OCI-LY1 (cell line): ENCODE measurements around the gene METRN.
A peak's percentile ranks its signal among the peaks of the same experiment; 100 is the strongest.

ENCODE experiments used
- H2AFZ ChIP-seq: fragments of 200-600 bp; sonication (generic), shearing (Covaris generic); 2 replicates; pipeline ENCODE4 v1.6.0; 2014; ENCODE audit warnings: antibody characterized with exemption, mild to moderate bottlenecking, low read length
- H3F3A ChIP-seq: fragments of 200-600 bp; sonication (generic), shearing (Covaris generic); 2 replicates; pipeline ENCODE4 v1.6.0; 2014; ENCODE audit warnings: mild to moderate bottlenecking, antibody characterized with exemption, low read length, moderate library complexity; ENCODE audit not compliant: insufficient read depth
- H3K27ac ChIP-seq: fragments of 200-600 bp; sonication (generic); 2 replicates; pipeline ENCODE4 v1.5.1; 2014; ENCODE audit warnings: low read length, mixed run types, mild to moderate bottlenecking, low read depth; ENCODE audit not compliant: poor library complexity, severe bottlenecking
- H3K27me3 ChIP-seq: fragments of 200-600 bp; sonication (generic); 2 replicates; pipeline ENCODE4 v1.6.0; 2014; ENCODE audit warnings: antibody characterized with exemption, mild to moderate bottlenecking, low read length, moderate library complexity; ENCODE audit not compliant: insufficient read depth
- H3K36me3 ChIP-seq: fragments of 200-600 bp; sonication (generic); 2 replicates; pipeline ENCODE4 v1.6.1; 2014; ENCODE audit warnings: mild to moderate bottlenecking, antibody characterized with exemption, low read length, moderate library complexity, mixed read lengths; ENCODE audit not compliant: insufficient read depth
- H3K4me1 ChIP-seq: fragments of 200-600 bp; sonication (generic); 2 replicates; pipeline ENCODE4 v1.5.1; 2014; ENCODE audit warnings: mild to moderate bottlenecking, low read length, moderate library complexity; ENCODE audit not compliant: insufficient read depth, severe bottlenecking
- H3K4me2 ChIP-seq: fragments of 200-600 bp; sonication (generic), shearing (Covaris generic); 2 replicates; pipeline ENCODE4 v1.6.1; 2014; ENCODE audit warnings: low read length
- H3K4me3 ChIP-seq: fragments of 200-600 bp; sonication (generic); 2 replicates; pipeline ENCODE4 v1.5.1; 2014; ENCODE audit warnings: low read length, low read depth, mild to moderate bottlenecking, mixed read lengths; ENCODE audit not compliant: poor library complexity, severe bottlenecking
- H3K79me2 ChIP-seq: fragments of 200-600 bp; shearing (Covaris generic); 2 replicates; pipeline ENCODE4 v1.6.1; 2016; ENCODE audit warnings: mixed run types, low read length, mixed read lengths; ENCODE audit not compliant: insufficient read depth
- H3K9ac ChIP-seq: fragments of 200-600 bp; sonication (generic), shearing (Covaris generic); 2 replicates; pipeline ENCODE4 v1.6.1; 2014; ENCODE audit warnings: mild to moderate bottlenecking, low read length, mixed read lengths
- H3K9me2 ChIP-seq: fragments of 200-600 bp; sonication (generic), shearing (Covaris generic); 2 replicates; pipeline ENCODE4 v1.6.1; 2014; ENCODE audit warnings: low read depth, mild to moderate bottlenecking, low read length, mixed read lengths
- H3K9me3 ChIP-seq: fragments of 200-600 bp; shearing (Covaris generic); 2 replicates; pipeline ENCODE4 v1.6.1; 2014; ENCODE audit warnings: low read length, mixed read lengths
- H4K20me1 ChIP-seq: fragments of 200-600 bp; sonication (generic), shearing (Covaris generic); 2 replicates; pipeline ENCODE4 v1.6.0; 2016; ENCODE audit warnings: mild to moderate bottlenecking, low read length; ENCODE audit not compliant: insufficient read depth
- CTCF ChIP-seq: fragments of 200-600 bp; sonication (generic), shearing (Covaris generic); IDR thresholded peaks from 2 replicates; pipeline ENCODE4 v1.5.1; 2017; ENCODE audit warnings: mild to moderate bottlenecking, antibody characterized with exemption, low read length, moderate library complexity, mixed read lengths
- EZH2 ChIP-seq: fragments of 200-600 bp; sonication (generic), shearing (Covaris generic); IDR thresholded peaks from 2 replicates; pipeline ENCODE4 v1.8.0; 2017; ENCODE audit warnings: borderline replicate concordance, mixed run types, mild to moderate bottlenecking, antibody characterized with exemption, low read length, moderate library complexity, mixed read lengths

Gene METRN

GRCh38 chr16:694863-695354 is 20.0 kb upstream of the METRN start:
- no peaks in the 10 kb centered on the region for H4K20me1 ChIP-seq
- no peak overlapping the region for H2AFZ ChIP-seq
- H3K4me1 ChIP-seq, result peaks cover 26% of the 10 kb centered on the region
- no peaks in the 10 kb centered on the region for H3K9me2 ChIP-seq
- no peaks in the 10 kb centered on the region for H3F3A ChIP-seq
- no peaks in the 10 kb centered on the region for H3K79me2 ChIP-seq
- no peaks in the 10 kb centered on the region for H3K9me3 ChIP-seq
- no peaks in the 10 kb centered on the region; the same call in 1 of the 2 replicates for H3K27me3 ChIP-seq
- peak overlapping the region; percentile 70 for H3K4me3 ChIP-seq
- H3K27ac ChIP-seq, result no peak overlapping the region
- H3K9ac ChIP-seq, result peak overlapping the region; percentile 67
- H3K36me3 ChIP-seq, result no peaks in the 10 kb centered on the region
- peak overlapping the region; percentile 94 for H3K4me2 ChIP-seq
- no peak for TF ChIP-seq EZH2
- no peak for TF ChIP-seq CTCF

- Histone ChIP-seq H3K79me2 (no peaks in the 10 kb centered on the region), H2AFZ (no peak overlapping the region), H3K27me3 (no peaks in the 10 kb centered on the region; the same call in 1 of the 2 replicates), H3K27ac (no peak overlapping the region), H3K4me2 (peak overlapping the region; percentile 86), H3F3A (no peaks in the 10 kb centered on the region), H3K9me3 (no peaks in the 10 kb centered on the region), H3K36me3 (no peaks in the 10 kb centered on the region), H4K20me1 (no peaks in the 10 kb centered on the region), H3K9ac (peak overlapping the region; percentile 67; the same call in 1 of the 2 replicates), H3K4me3 (peak overlapping the region; percentile 70), H3K4me1 (peaks cover 23% of the 10 kb centered on the region), H3K9me2 (no peaks in the 10 kb centered on the region)
- TF ChIP-seq CTCF, result no peak
- TF ChIP-seq EZH2, result no peak
Measured at GRCh38 chr16:695355-696089, 19.4 kb upstream of the METRN start.

- H3K9me2 ChIP-seq, result no peaks in the 10 kb centered on the region
- TF ChIP-seq CTCF (no peak), EZH2 (no peak)
- no peaks in the 10 kb centered on the region for H3K36me3 ChIP-seq
- H3K9ac ChIP-seq, result no peak overlapping the region
- H2AFZ ChIP-seq, result no peak overlapping the region
- H3K4me3 ChIP-seq, result no peak overlapping the region
- H3K4me2 ChIP-seq, result no peak overlapping the region
- H3K27ac ChIP-seq, result no peak overlapping the region
- H3K4me1 ChIP-seq, result peaks cover 17% of the 10 kb centered on the region
- H4K20me1 ChIP-seq, result no peaks in the 10 kb centered on the region
- no peaks in the 10 kb centered on the region for H3K27me3 ChIP-seq
- no peaks in the 10 kb centered on the region for H3K79me2 ChIP-seq
- H3F3A ChIP-seq, result no peaks in the 10 kb centered on the region
- H3K9me3 ChIP-seq, result no peaks in the 10 kb centered on the region
Measured at GRCh38 chr16:698911-699671, 15.8 kb upstream of the METRN start.
